SJSA1 (cell line): ENCODE results near the gene OR2B2. TPM values are rescaled to one million over a fixed set of nuclear protein-coding genes. Genes with fewer than 3 reads are reported as not detected.

ENCODE experiments used
- DNase-seq, 2 experiments: peaks; one replicate each; pipeline ENCODE4 v3.0.0-alpha.2; 2015 to 2020; ENCODE audit warnings: low spot score in 2 of 2, low read depth in 1 of 2
- H3K27ac ChIP-seq: fragments of 250-450 bp; sonication (Bioruptor Pico); 2 replicates; pipeline ENCODE4 v1.5.1; 2020; ENCODE audit warnings: mild to moderate bottlenecking, moderate library complexity
- H3K27me3 ChIP-seq: fragments of 250-450 bp; sonication (Bioruptor Pico); replicated peaks from 2 replicates; pipeline ENCODE4 v1.5.1; 2020; ENCODE audit warnings: mild to moderate bottlenecking, moderate library complexity
- H3K36me3 ChIP-seq: fragments of 250-450 bp; sonication (Bioruptor Pico); 2 replicates; pipeline ENCODE4 v1.5.1; 2020; ENCODE audit warnings: mild to moderate bottlenecking
- H3K4me1 ChIP-seq: fragments of 250-450 bp; sonication (Bioruptor Pico); replicated peaks from 2 replicates; pipeline ENCODE4 v1.6.1; 2021; ENCODE audit warnings: mild to moderate bottlenecking
- H3K4me3 ChIP-seq: fragments of 250-450 bp; sonication (Bioruptor Pico); 2 replicates; pipeline ENCODE4 v1.5.1; 2020; ENCODE audit warnings: mild to moderate bottlenecking
- H3K9me3 ChIP-seq: fragments of 250-450 bp; sonication (Bioruptor Pico); replicated peaks from 2 replicates; pipeline ENCODE4 v1.5.1; 2020; ENCODE audit warnings: mild to moderate bottlenecking
- total RNA-seq: library from RNA; depleted of rRNA; stranded (reverse); fragments of >200 nt; shearing (Covaris generic); gene quantifications from 2 replicates; pipeline ENCODE4 v1.2.3, GENCODE V29; 2014

Gene OR2B2
- total RNA-seq, 1 experiment from 2014 or later = not detected

DNA sequence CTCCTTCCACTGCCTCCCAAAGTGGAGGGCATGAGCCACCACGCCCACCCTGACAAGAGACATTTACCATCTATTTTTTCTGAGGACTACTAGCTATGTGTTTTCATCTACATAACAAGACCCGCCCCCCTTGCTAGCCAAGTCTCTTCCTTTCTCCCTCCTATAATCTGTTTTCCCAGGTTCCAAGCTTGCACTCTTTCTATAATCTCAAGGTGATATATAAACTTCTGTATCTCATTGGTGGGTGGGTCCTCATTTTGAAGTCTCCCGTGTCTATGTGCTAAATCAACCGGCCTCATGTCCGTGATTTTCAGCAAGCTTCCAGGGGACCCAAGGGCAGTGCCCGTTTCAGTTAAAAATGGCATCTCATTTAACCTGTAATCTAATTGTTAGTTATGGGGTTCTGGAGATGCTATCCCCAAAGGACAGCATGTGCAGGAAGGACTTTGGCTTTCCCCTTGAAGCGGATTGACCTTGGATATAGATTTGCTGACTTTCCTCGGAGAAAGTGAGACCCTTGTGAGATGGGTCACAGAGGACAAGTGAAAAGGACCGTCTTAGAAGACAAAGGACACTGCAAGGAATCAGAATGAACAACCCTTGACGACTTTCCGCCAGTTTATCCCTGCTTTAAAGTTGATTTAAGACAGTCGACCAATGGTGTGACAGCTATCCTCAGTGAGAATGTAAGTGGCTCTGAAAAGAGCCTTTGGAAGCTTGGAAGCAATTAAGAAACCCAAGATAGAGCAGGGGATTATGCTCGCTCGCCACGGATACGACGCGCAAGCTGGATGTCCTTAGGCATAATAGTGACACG lies 22.4 kb downstream of the OR2B2 start:
- H3K4me3 ChIP-seq = peak overlapping the region; percentile 55
- H3K27ac ChIP-seq = peak overlapping the region; percentile 59
- H3K36me3 ChIP-seq = no peaks in the 10 kb centered on the region
- no peaks in the 10 kb centered on the region for H3K27me3 ChIP-seq
- no peak for DNase-seq
- no peaks in the 10 kb centered on the region for H3K9me3 ChIP-seq
- peaks cover 22% of the 10 kb centered on the region for H3K4me1 ChIP-seq

- no peak for DNase-seq
- H3K27ac ChIP-seq = no peak overlapping the region
- no peaks in the 10 kb centered on the region for H3K27me3 ChIP-seq
- H3K4me1 ChIP-seq = peaks cover 22% of the 10 kb centered on the region
- H3K4me3 ChIP-seq = no peak overlapping the region
- H3K9me3 ChIP-seq = no peaks in the 10 kb centered on the region
- no peaks in the 10 kb centered on the region for H3K36me3 ChIP-seq
Measured at GRCh38 chr6:27889275-27889627, 22.9 kb downstream of the OR2B2 start.

DNA sequence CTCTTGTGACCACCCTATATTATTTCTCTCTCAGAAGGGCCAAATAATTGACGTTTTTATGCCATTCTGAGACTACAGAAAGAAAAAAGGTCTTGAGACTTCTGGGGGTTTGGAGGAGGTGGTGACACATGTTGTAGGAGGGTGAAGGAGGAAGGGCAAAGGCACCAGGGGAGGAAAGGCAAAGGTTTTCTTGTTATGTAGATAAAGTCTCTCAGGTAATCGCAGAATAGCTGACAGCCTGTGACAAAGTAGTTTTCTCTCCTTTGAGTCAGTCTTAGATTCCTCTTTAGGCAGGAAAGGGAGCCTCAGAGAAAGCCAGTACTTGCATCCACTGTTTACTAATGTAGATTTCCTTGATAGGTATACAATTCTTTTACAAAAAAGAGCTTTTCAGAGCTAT lies 23.6 kb downstream of the OR2B2 start:
- Histone ChIP-seq H3K27me3 (no peaks in the 10 kb centered on the region), H3K4me1 (peaks cover 22% of the 10 kb centered on the region), H3K9me3 (no peaks in the 10 kb centered on the region), H3K27ac (no peak overlapping the region), H3K36me3 (no peaks in the 10 kb centered on the region), H3K4me3 (no peak overlapping the region)
- DNase-seq = no peak

- Histone ChIP-seq H3K27ac (no peak overlapping the region), H3K27me3 (no peaks in the 10 kb centered on the region), H3K9me3 (no peaks in the 10 kb centered on the region), H3K36me3 (no peaks in the 10 kb centered on the region), H3K4me1 (peaks cover 12% of the 10 kb centered on the region), H3K4me3 (no peak overlapping the region)
- DNase-seq = no peak
Measured at GRCh38 chr6:27886073-27886472, 26.1 kb downstream of the OR2B2 start.

DNA sequence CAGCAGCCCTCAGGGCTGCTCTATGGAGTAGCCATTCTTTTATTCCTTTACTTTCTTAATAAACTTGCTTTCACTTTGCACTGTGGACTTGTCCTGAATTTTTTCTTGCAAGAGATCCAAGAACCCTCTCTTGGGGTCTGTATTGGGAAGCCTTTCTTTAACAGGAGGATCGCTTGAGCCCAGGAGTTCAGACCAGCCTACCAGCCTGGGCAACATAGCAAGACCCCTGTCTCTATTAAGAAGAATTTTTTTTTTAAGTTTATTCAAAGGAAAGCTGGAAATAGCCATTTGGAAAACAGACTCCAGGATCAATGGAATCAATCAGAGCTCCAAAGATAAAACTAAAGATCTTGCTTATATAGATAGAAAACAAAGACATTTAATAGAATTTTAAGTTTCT lies 29.1 kb downstream of the OR2B2 start:
- no peaks in the 10 kb centered on the region for H3K4me1 ChIP-seq
- no peak overlapping the region for H3K27ac ChIP-seq
- H3K9me3 ChIP-seq = no peaks in the 10 kb centered on the region
- no peaks in the 10 kb centered on the region for H3K27me3 ChIP-seq
- H3K36me3 ChIP-seq = no peaks in the 10 kb centered on the region
- H3K4me3 ChIP-seq = no peak overlapping the region
- DNase-seq = no peak

GRCh38 chr6:27882624-27883023 lies 29.6 kb downstream of the OR2B2 start:
- no peak for DNase-seq
- no peaks in the 10 kb centered on the region for H3K36me3 ChIP-seq
- H3K4me1 ChIP-seq = no peaks in the 10 kb centered on the region
- no peak overlapping the region for H3K27ac ChIP-seq
- H3K9me3 ChIP-seq = no peaks in the 10 kb centered on the region
- H3K4me3 ChIP-seq = no peak overlapping the region
- no peaks in the 10 kb centered on the region for H3K27me3 ChIP-seq

- no peak for DNase-seq
- no peak overlapping the region for H3K4me3 ChIP-seq
- no peak overlapping the region for H3K27ac ChIP-seq
- H3K4me1 ChIP-seq = no peaks in the 10 kb centered on the region
- no peaks in the 10 kb centered on the region for H3K27me3 ChIP-seq
- H3K36me3 ChIP-seq = no peaks in the 10 kb centered on the region
- no peaks in the 10 kb centered on the region for H3K9me3 ChIP-seq
Measured at GRCh38 chr6:27879837-27880236, 32.4 kb downstream of the OR2B2 start.

- no peak for DNase-seq
- Histone ChIP-seq H3K36me3 (no peaks in the 10 kb centered on the region), H3K27ac (peak overlapping the region; percentile 87), H3K4me1 (peaks cover 29% of the 10 kb centered on the region), H3K4me3 (no peak overlapping the region), H3K27me3 (no peaks in the 10 kb centered on the region), H3K9me3 (no peaks in the 10 kb centered on the region)
Measured at GRCh38 chr6:27874016-27874415, 38.2 kb downstream of the OR2B2 start.

- peak; percentile 87 to 88 for DNase-seq
- peaks cover 29% of the 10 kb centered on the region for H3K4me1 ChIP-seq
- H3K27ac ChIP-seq = peak overlapping the region; percentile 87
- H3K4me3 ChIP-seq = peak overlapping the region; percentile 51
- H3K36me3 ChIP-seq = no peaks in the 10 kb centered on the region
- no peaks in the 10 kb centered on the region for H3K27me3 ChIP-seq
- H3K9me3 ChIP-seq = no peaks in the 10 kb centered on the region
Measured at GRCh38 chr6:27873021-27873940, 38.9 kb downstream of the OR2B2 start.

DNA sequence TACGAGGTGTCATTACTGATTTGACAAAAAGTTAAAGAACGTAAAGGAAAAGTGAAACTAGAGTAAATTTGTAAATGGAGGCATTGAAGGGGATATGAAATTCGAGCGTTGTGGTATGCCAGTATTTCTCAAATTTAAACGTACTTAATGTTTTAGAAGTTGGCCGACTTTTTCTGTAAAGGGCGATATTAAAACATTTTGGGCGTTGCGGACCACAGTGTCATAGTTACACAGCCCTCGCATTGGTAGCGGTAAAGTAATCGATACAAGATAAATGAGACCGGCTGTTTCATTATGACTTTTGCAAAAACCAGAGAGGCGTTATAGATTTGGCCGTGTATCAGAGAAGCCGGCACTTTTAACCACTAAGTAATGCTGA lies 39.6 kb downstream of the OR2B2 start:
- H3K9me3 ChIP-seq = no peaks in the 10 kb centered on the region
- no peak for DNase-seq
- peak overlapping the region; percentile 87 for H3K27ac ChIP-seq
- H3K36me3 ChIP-seq = no peaks in the 10 kb centered on the region
- H3K4me3 ChIP-seq = peak overlapping the region; percentile 51
- no peaks in the 10 kb centered on the region for H3K27me3 ChIP-seq
- peaks cover 34% of the 10 kb centered on the region for H3K4me1 ChIP-seq

- Histone ChIP-seq H3K4me1 (peaks cover 36% of the 10 kb centered on the region), H3K36me3 (no peaks in the 10 kb centered on the region), H3K27ac (peak overlapping the region; percentile 87), H3K9me3 (no peaks in the 10 kb centered on the region), H3K27me3 (no peaks in the 10 kb centered on the region), H3K4me3 (peak overlapping the region; percentile 51)
- DNase-seq = peak; percentile 93
Measured at GRCh38 chr6:27871924-27872638, 40.1 kb downstream of the OR2B2 start.

GRCh38 chr6:27870291-27870870 lies 41.8 kb downstream of the OR2B2 start:
- DNase-seq = no peak
- no peak overlapping the region for H3K27ac ChIP-seq
- no peaks in the 10 kb centered on the region for H3K36me3 ChIP-seq
- peaks cover 42% of the 10 kb centered on the region for H3K4me1 ChIP-seq
- H3K4me3 ChIP-seq = no peak overlapping the region
- H3K27me3 ChIP-seq = no peaks in the 10 kb centered on the region
- H3K9me3 ChIP-seq = no peaks in the 10 kb centered on the region

DNA sequence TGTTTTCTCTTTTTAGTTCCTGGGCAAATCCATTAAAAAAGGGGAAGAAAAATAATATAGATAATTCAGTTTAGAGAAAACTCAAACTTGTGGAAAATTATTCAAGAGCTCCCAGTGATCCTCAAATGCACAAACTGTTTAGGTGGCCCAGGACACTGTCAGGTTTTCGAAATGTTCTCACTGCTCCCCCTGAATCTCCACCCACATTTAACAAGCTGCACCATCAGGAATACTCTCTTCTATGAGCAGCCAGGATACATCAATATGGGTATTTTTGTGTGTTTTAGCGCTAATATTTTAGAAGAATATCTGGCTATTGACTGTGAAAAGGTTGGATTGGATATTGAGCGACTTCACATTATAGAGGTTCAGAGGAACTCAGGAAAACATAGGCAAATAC lies 43.9 kb downstream of the OR2B2 start:
- H3K27ac ChIP-seq = peak overlapping the region; percentile 89
- H3K4me3 ChIP-seq = no peak overlapping the region
- peaks cover 36% of the 10 kb centered on the region for H3K4me1 ChIP-seq
- DNase-seq = no peak
- H3K27me3 ChIP-seq = no peaks in the 10 kb centered on the region
- H3K9me3 ChIP-seq = no peaks in the 10 kb centered on the region
- H3K36me3 ChIP-seq = no peaks in the 10 kb centered on the region
